Ovary (tissue), 3 donors: ENCODE results near the gene BBOF1.

Source experiments
- EP300 ChIP-seq: sonication (generic); formaldehyde crosslinking; IDR thresholded peaks from one replicate; pipeline ENCODE4 v1.6.1; 2017; ENCODE audit warnings: antibody characterized with exemption
- POLR2A ChIP-seq: fragments of 450-650 bp; IDR thresholded peaks from one replicate; pipeline ENCODE4 v1.6.1; 2017; ENCODE audit warnings: antibody characterized with exemption, mild to moderate bottlenecking, moderate library complexity
- TF ChIP-seq, protein P1 (sequence below), 3 donors: fragments of 450-650 bp in 2 of 3; fragments of 200-600 bp in 1 of 3; IDR thresholded peaks; one replicate each; pipeline versions ENCODE4 v1.5.1 to v1.8.0; 2016 to 2022; ENCODE audit warnings: antibody characterized with exemption in 3 of 3, mild to moderate bottlenecking in 1 of 3
- donor health status: DM: no; HTN: no; CAD: no.

DNA sequence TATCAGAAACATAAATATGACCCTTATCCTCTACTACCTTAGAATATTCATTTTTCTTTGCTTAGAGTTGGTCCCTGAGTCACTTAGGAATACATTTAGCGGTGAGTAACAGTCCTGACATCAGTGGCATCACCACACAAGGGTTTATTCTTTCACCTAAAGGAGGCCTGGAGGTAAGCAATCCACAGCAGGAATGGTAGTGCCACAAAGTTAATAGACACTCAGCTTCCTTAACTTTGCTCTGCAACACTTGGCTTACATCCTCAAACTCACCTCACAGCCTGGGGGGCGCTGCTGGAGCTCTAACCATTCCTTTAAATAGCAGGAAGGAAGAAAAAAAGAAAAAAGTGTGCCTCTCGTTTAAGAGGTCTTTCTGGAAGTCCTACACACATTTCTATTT, 29.1 kb downstream of the BBOF1 start:
- TF ChIP-seq EP300 (no peak), POLR2A (no peak)
- TF ChIP-seq, protein P1, sequence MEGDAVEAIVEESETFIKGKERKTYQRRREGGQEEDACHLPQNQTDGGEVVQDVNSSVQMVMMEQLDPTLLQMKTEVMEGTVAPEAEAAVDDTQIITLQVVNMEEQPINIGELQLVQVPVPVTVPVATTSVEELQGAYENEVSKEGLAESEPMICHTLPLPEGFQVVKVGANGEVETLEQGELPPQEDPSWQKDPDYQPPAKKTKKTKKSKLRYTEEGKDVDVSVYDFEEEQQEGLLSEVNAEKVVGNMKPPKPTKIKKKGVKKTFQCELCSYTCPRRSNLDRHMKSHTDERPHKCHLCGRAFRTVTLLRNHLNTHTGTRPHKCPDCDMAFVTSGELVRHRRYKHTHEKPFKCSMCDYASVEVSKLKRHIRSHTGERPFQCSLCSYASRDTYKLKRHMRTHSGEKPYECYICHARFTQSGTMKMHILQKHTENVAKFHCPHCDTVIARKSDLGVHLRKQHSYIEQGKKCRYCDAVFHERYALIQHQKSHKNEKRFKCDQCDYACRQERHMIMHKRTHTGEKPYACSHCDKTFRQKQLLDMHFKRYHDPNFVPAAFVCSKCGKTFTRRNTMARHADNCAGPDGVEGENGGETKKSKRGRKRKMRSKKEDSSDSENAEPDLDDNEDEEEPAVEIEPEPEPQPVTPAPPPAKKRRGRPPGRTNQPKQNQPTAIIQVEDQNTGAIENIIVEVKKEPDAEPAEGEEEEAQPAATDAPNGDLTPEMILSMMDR (IDR thresholded peaks at IDR 0.05) = no peak
